ENCODE measurements around the gene SERPINE1. TPM values are rescaled to one million over a fixed set of nuclear protein-coding genes. Genes with fewer than 3 reads are reported as not detected.
A peak's percentile ranks its signal among the peaks of the same experiment; 100 is the strongest.

The SERPINE1 gene
- total and polyA plus RNA-seq, 2 of the 13 experiments (the other 11 are each of a cell fraction or from before 2014, with no cell fraction given): 21.2 to 1,576 TPM

DNA sequence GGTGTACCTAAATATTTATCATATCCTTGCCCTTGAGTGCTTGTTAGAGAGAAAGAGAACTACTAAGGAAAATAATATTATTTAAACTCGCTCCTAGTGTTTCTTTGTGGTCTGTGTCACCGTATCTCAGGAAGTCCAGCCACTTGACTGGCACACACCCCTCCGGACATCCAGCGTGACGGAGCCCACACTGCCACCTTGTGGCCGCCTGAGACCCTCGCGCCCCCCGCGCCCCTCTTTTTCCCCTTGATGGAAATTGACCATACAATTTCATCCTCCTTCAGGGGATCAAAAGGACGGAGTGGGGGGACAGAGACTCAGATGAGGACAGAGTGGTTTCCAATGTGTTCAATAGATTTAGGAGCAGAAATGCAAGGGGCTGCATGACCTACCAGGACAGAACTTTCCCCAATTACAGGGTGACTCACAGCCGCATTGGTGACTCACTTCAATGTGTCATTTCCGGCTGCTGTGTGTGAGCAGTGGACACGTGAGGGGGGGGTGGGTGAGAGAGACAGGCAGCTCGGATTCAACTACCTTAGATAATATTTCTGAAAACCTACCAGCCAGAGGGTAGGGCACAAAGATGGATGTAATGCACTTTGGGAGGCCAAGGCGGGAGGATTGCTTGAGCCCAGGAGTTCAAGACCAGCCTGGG lies 11.4 kb downstream of the SERPINE1 start (continued):
- 0 out of 2 replicates have a peak, but pooled peaks have one; percentile 50 for TF ChIP-seq GATAD1 (CRISPR knock-in tag; IDR thresholded peaks at IDR 0.05)
- no peak for TF ChIP-seq MTF2 (CRISPR knock-in tag; IDR thresholded peaks at IDR 0.05; ENCODE audit: borderline replicate concordance)
- TF ChIP-seq SSRP1 (CRISPR knock-in tag; IDR thresholded peaks at IDR 0.05): no peak
- no peak for TF ChIP-seq ISL2 (CRISPR knock-in tag; IDR thresholded peaks at IDR 0.05)
- TF ChIP-seq PHF5A (CRISPR knock-in tag; IDR thresholded peaks at IDR 0.05; ENCODE audit: low read depth, unreplicated experiment): no peak
- no peak for TF ChIP-seq ZNF513 (CRISPR knock-in tag; conservative IDR thresholded peaks at IDR 0.05)
- peak; percentile 29; the same call in 1 of the 2 replicates for TF ChIP-seq SNAPC2 (CRISPR knock-in tag; IDR thresholded peaks at IDR 0.05)
- no peak for TF ChIP-seq SCMH1 (CRISPR knock-in tag; IDR thresholded peaks at IDR 0.05; ENCODE audit: borderline replicate concordance)
- no peak for TF ChIP-seq BORCS8-MEF2B (CRISPR knock-in tag; IDR thresholded peaks at IDR 0.05)
- TF ChIP-seq IRF2 (CRISPR knock-in tag; IDR thresholded peaks at IDR 0.05): peak; percentile 54
- TF ChIP-seq RBM39 (IDR thresholded peaks at IDR 0.05; ENCODE audit: low read depth, low read length, poor library complexity, severe bottlenecking): no peak
- no peak for TF ChIP-seq ZNF891 (CRISPR knock-in tag; IDR thresholded peaks at IDR 0.05)
- TF ChIP-seq KAT7 (CRISPR knock-in tag; IDR thresholded peaks at IDR 0.05; ENCODE audit: borderline replicate concordance): no peak
- no peak for TF ChIP-seq HES4 (CRISPR knock-in tag; IDR thresholded peaks at IDR 0.05; ENCODE audit: borderline replicate concordance)
- TF ChIP-seq HNRNPL (IDR thresholded peaks at IDR 0.05; ENCODE audit: low read depth, low read length): no peak
- TF ChIP-seq FOSL1 (CRISPR knock-in tag; IDR thresholded peaks at IDR 0.05; ENCODE audit: borderline replicate concordance): peak; percentile 77
- no peak for TF ChIP-seq ZNF496 (CRISPR knock-in tag; IDR thresholded peaks at IDR 0.05; ENCODE audit: insufficient replicate concordance)
- TF ChIP-seq ZBTB20 (CRISPR knock-in tag; IDR thresholded peaks at IDR 0.05; ENCODE audit: borderline replicate concordance, low read depth): 0 out of 2 replicates have a peak, but pooled peaks have one; percentile 47
- no peak for TF ChIP-seq RARG (CRISPR knock-in tag; IDR thresholded peaks at IDR 0.05; ENCODE audit: low read depth)
- TF ChIP-seq ZMYM2 (CRISPR knock-in tag; IDR thresholded peaks at IDR 0.05): 0 out of 2 replicates have a peak, but pooled peaks have one; percentile 28
- TF ChIP-seq, protein P1, sequence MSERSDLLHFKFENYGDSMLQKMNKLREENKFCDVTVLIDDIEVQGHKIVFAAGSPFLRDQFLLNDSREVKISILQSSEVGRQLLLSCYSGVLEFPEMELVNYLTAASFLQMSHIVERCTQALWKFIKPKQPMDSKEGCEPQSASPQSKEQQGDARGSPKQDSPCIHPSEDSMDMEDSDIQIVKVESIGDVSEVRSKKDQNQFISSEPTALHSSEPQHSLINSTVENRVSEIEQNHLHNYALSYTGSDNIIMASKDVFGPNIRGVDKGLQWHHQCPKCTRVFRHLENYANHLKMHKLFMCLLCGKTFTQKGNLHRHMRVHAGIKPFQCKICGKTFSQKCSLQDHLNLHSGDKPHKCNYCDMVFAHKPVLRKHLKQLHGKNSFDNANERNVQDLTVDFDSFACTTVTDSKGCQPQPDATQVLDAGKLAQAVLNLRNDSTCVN (CRISPR knock-in tag; IDR thresholded peaks at IDR 0.05; ENCODE audit: borderline replicate concordance): 0 out of 2 replicates have a peak, but pooled peaks have one; percentile 34
- TF ChIP-seq HNRNPLL (IDR thresholded peaks at IDR 0.05; ENCODE audit: low read depth, low read length, poor library complexity, severe bottlenecking): no peak
- no peak for TF ChIP-seq ZNF766 (CRISPR knock-in tag; IDR thresholded peaks at IDR 0.05; ENCODE audit: borderline replicate concordance)

All from HepG2 (cell line).